HG03045 (cell line): ENCODE data around the gene MTMR10.

Experiments used
- ATAC-seq: cut with Tn5 transposase; IDR thresholded peaks from one replicate; pipeline ENCODE4 v1.9.1; 2021; ENCODE audit warnings: mild to moderate bottlenecking, moderate library complexity; ENCODE audit not compliant: unreplicated experiment

The MTMR10 gene

DNA sequence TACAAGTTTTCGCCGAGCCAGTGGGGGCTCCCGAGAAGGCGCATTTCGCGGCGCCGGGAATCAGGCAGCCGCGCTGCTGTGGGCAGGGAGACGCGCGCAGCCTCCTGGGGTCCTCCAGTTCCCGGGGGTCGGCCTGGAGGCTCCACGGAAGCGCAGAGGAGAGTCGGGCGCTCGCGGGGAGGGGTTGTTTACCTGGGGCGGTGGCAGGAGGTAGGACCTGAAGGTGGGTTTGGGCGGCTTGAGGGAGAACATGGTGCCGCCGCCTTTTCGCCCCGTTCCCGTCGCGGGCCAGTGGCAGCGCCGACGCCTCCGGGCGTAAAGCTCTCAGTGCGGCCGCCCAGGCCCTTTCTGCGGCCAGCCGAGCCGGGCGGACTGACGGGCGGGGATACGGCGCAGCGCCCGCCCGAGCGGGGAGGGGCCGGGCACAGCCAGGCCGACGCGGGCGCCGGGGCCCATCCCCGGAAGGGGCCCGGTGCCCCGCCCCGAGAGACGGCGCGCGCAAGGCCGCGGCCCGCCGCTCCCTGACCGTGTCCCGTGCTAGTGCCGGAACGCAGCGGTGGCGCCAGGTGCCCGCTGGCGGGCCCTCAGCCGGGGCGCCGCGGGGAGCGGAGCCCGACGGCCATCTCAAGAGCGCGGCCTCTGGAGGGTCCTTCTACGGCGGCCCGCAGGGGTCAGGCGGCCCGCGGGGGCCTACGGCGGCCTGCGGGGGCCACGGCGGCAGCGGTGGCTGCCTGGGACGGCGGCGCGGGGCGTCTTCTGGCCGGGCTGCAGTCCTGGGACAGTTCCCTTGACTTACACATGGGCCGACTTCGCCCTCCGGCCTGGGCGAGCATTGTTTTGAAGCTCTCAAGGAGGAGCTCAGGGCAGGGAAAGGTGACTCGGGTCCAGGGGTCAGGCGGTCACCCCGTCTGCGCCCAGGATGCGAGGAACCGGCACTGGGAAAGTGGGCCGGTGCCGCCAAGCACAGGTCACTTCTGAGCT lies at the start of gene MTMR10:
MTMR10 (minus strand) TSS at position 374 of the 981 bp plus-strand sequence; CDS start at position 252, 122 bp downstream.
- ATAC-seq: peak; percentile 87

GRCh38 chr15:31040611-31041010 lies 49.2 kb upstream of the MTMR10 start:
- no peak for ATAC-seq

DNA sequence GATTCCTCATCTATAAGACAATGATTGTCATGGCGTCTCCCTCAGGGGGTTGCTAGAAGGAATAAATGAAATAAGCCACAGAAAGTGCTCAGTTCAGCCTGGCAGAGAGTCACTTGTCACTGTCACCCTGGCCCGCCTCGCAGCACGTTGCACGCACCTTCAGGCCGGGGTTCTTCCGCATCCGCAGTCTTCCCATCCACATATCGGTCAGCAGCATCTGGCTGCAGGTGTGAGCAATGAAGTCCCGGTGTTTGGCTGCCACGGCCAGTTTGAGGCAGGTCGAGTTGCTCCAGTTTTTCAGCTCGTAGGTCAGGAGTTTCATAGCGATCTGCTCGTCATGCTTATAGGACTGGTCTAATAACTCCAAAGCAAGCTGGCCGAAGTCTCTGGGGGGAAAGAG lies 48.5 kb upstream of the MTMR10 start:
- ATAC-seq: no peak

GRCh38 chr15:31037731-31038477 lies 46.5 kb upstream of the MTMR10 start:
- no peak for ATAC-seq

- no peak for ATAC-seq
Measured at GRCh38 chr15:31036783-31037182, 45.4 kb upstream of the MTMR10 start.

DNA sequence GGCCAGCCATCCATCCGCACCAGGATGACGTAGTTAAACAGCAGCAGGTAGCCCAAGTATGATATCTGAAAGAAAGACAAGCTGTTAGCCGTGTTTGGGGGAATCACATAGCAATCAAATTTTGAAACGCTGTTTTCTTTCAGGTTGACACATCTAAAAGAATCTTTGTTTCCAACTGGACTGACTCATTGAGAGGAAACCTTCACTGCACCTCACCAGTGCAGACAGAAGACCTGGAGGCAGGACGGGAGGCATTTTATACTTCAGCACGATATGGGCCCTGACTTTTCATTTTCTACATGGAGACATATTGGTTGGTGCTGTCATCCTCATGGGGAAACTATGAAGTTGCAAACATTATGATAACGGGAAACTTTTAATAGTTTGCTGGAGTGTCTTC lies 44.2 kb upstream of the MTMR10 start:
- no peak for ATAC-seq

GRCh38 chr15:31034152-31034551 lies 42.7 kb upstream of the MTMR10 start:
- no peak for ATAC-seq

GRCh38 chr15:31032961-31033371 lies 41.5 kb upstream of the MTMR10 start:
- ATAC-seq: no peak

DNA sequence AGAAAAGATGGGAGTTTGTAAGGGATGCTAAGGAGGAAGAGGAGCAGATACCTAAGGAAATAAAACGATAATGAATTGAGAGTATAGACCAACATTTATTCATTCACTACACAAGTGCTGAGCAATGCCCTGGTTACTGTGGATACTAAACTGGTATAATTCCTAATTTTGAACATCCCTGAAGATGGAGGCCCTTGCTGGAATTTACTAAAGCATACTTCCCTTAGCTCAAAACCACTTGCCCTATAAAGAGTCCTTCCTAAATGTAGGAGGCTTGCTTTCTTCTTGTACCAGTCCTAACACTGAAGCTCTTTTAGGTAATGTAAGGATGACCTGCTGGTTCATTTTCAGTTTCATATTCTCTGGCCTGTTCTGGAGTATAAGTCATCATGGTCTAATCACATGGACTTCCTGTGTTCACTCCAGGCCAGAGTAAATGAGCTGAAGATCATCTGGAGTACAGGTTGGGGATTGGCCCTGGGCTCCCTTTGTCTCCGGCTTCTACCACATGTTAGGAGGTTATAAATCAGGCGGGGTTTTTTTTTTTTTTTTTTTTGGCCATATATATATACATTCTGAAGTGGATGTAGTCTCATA lies 40.1 kb upstream of the MTMR10 start:
- ATAC-seq: no peak

GRCh38 chr15:31027910-31028578 lies 36.6 kb upstream of the MTMR10 start:
- no peak for ATAC-seq

DNA sequence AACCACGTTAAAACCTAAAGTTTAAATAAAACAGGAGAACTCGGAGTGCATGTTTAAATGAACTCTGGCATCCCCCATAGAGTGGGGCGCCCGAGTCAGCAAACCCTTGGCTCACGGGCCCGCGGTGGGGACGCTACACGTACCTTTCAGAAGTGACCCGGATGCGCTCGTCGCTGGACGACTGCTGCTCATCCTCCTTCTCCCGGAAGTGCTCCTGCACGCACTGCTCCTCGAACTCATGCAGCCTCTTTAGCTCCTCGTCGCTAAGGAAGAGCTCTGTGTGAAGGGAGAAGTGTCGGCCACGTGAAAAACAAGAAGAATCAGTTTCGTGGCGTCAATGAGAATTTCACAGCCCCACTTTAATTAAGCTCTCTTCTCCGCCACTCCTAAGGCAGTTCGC lies 34.6 kb upstream of the MTMR10 start:
- no peak for ATAC-seq

GRCh38 chr15:31024979-31025378 lies 33.6 kb upstream of the MTMR10 start:
- no peak for ATAC-seq

GRCh38 chr15:31024330-31024729 lies 32.9 kb upstream of the MTMR10 start:
- no peak for ATAC-seq

DNA sequence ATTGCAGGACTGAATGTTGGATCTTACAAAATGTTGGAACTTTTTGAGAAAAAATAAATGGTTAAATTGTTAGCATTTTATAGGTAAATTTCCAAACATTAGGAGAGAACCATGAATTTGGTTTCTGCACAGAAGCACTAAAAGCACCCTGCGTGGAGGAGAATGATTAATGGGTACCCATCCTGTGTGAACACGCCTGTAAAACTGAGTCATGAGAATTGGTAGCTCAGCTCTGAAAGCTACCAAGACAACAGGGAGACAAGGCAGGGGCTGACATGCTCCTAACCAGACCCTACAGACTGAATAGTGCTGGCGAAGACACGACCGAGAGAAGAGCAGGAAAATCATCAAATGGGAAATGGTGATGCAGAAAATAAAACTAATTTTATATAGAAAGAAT lies 32.4 kb upstream of the MTMR10 start:
- no peak for ATAC-seq

DNA sequence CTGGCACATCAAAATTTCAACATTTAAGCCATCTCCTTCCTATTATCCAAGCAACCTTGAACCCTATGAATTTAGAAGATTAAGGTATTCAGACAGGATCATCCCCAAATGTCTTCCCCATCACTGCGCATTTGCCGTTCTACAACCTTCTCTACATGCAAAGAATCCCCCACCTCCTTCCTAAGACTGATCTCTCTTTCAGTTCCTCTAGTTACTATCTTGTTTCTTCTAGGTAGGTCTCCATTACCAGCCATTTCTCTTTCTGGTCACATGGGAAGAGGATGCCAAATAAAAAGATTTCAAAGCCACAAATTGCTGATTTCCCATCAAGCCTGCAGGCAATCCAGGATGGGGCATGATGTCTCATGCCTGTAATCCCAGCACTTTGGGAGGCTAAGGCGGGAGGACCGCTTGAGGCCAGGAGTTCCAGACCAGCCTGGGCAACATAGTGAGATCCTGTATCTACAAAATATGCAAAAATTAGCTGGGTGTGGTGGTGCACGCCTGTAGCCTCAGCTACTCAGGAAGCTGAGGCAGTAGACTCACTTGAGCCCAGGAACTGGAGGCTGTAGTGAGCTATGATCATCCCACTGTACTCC lies 29.7 kb upstream of the MTMR10 start:
- no peak for ATAC-seq

DNA sequence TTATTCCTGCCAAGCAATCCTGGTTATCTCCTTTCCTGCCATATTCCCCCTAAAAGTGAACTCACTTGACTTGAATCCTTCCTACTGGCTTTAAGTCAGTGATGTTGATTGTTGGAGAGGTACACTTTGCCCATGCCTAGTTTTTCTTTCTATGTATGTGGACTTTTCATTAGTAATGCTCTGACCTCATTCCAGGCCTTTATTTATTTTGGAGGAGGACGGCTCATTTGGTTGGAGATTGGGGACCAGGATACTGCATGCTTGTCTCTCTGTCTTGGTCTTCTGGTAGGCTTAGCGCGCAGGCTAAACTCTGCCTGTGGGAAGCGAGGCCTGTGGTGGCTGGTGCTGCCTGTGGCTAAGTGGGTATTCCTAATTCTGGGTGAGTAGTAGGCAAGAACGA lies 29.1 kb upstream of the MTMR10 start:
- no peak for ATAC-seq

DNA sequence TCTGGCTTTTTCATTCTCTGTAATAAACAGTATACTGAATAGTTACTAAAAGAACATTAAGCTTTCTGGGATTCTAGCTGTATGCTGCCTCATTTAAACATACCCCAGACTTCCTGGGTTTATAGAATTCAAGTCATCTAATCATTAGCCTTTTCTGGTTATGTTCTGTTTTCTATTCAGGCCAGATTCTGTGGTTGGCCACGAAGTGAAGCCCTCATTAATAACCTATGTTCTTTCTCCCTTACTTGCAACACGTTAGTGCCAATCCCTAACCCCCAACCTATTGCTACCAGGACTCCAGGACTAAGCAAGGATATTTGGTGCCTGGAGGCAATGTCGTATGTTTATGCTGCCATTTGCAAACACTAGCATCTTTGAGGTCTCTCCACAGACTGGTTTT lies 28.6 kb upstream of the MTMR10 start:
- ATAC-seq: no peak

DNA sequence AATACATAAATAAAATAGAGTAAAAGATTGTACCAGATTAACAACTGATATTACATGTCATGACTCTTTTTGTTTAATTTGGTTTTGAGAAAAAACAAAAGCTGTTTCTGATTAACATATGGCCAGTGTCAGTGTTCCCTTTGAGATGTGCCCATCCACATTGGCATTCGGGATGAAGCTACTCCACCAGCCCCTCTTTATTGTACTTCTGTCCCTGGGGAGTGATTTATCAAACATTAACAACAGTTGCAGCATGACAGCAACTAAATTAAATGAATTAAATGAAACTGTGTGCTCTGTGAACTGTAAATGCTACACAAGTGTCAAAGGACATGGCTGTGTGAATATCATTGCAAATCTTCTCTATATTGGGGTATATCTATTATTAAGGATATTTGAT lies 25.9 kb upstream of the MTMR10 start:
- ATAC-seq: no peak

DNA sequence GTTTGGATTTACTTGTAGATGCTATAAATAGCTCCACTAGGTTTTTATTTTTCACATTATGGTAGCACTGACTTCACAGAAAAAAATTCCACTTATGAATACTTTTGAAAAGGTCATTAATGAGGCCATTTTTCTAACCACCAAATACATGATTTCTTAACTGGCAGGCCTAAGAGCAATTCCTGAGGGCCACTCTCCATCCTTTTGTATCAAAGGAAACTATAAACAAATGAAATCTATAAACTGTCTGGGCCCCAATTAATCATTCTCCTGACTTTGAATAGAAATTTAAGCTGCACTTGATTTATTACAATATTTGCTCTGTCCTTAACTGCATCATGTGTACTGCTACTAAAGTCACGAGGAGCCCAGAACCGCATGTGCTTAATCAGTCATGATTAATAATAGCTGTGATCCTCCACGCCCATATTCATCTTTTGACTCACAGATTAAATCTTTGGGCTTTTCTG lies 25.1 kb upstream of the MTMR10 start:
- ATAC-seq: no peak

DNA sequence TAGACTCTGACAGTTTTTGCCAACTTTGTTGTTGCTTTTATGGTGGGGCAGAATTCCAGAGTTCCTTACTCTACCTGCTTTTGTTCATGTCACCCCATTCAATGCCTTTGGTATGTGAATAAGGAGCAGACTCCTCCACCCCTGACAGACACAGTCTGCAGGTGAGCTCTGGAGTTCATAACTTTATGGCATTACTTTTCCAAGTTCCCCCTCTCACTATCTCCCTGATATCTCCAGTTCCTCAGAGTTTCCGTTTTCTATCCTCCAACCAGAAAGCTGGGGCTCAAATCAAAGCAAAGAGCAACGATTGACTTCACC lies 23.1 kb upstream of the MTMR10 start:
- ATAC-seq: no peak
